CD4-positive, alpha-beta T cell treated with Interferon alpha-2 for 1 hour (primary cell): ENCODE data around the gene SRCIN1.

Source experiments
- DNase-seq, 2 donors: peaks; one replicate each; pipeline ENCODE4 v3.0.0-alpha.2; 2020 to 2022

SRCIN1 gene

DNA sequence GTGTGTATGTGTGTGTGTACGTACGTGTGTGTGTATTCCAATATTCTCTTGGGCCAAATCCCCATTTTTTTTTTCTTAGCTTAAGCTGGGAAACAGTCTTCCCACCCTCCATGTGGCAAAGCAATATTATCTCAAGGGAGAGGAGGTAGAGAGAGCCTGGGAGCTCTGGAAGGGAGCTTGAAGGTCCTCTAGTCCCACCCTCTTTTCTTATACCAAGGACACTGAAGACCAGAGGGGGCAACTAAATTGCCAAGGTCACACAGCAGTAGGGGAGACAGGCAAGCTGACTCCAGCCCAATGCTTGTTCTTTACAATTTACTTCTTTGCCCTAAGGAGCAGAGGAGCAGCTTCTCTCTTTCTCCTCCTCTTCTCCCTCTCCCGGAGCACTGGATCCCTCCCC lies 6.8 kb downstream of the SRCIN1 start:
- no peak for DNase-seq

- no peak for DNase-seq
Observed at GRCh38 chr17:38598536-38598935, 7.2 kb downstream of the SRCIN1 start.

- no peak for DNase-seq
Observed at GRCh38 chr17:38597375-38597774, 8.4 kb downstream of the SRCIN1 start.

DNA sequence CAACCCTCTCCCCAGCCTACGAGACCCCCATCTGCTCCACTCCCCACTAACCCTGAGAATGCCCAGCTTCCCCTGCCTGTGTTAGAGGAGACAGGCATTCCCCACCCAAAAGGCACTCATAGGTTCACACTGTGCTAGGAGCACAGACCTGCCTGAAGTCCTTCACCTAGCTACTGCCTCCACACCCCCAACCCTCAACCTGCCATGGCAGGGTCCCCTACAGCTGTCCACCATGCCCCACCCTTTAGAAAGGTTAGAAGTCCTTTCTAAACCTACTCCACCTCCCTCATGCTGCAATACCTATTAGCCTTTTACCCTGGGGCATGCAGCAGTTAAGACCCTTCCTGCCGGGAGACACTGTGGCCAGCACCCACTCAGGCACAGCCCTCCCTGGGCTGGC lies 9.1 kb downstream of the SRCIN1 start:
- DNase-seq, result no peak

GRCh38 chr17:38595892-38596291 lies 9.9 kb downstream of the SRCIN1 start:
- no peak for DNase-seq

DNA sequence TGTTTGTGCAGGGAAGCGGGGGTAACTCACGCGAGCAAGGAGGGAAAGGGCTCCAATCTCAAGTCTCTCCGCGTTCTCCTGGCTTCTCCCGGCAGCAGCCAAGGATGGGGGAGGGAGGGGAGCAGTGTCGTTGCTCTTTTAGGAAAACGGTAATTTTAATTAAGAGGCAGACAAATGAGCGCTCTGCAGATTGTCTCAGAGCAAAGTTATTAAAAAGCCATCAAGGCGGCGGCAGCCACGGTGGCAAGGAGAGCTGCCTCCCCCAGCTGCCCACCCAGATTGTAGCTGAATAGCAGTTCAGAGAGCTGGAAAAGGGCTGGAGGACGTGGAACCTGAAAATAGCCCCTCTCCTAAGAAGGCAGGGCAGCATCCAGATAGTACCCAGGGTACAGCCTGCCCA lies 11.6 kb downstream of the SRCIN1 start:
- DNase-seq, result no peak

GRCh38 chr17:38592487-38592886 lies 13.3 kb downstream of the SRCIN1 start:
- DNase-seq, result no peak

DNA sequence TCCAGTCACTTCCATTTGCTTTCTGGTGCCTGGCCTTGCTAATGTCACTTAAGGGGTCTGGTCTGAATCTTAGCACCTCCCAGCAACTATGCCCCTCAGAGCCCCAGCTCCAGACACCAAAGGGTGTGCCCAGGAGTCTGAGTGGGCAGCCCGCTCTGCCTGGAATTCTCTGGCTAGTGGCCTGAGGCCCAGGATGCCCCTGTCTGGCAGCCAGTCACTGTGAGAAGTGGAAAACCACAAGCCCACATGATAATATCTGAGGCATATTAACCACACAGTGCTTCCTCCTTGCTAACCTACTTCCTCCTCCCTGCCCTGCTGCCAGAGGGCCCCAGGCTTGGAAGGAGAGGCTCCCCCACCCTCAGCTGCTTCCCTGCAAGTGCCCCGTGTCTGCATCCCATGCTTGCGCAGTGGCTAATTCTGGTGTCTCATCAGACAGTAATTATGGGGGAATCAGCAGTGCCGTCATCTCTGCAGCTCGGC lies 14.0 kb downstream of the SRCIN1 start:
- DNase-seq, result peak; percentile 21 to 42

DNA sequence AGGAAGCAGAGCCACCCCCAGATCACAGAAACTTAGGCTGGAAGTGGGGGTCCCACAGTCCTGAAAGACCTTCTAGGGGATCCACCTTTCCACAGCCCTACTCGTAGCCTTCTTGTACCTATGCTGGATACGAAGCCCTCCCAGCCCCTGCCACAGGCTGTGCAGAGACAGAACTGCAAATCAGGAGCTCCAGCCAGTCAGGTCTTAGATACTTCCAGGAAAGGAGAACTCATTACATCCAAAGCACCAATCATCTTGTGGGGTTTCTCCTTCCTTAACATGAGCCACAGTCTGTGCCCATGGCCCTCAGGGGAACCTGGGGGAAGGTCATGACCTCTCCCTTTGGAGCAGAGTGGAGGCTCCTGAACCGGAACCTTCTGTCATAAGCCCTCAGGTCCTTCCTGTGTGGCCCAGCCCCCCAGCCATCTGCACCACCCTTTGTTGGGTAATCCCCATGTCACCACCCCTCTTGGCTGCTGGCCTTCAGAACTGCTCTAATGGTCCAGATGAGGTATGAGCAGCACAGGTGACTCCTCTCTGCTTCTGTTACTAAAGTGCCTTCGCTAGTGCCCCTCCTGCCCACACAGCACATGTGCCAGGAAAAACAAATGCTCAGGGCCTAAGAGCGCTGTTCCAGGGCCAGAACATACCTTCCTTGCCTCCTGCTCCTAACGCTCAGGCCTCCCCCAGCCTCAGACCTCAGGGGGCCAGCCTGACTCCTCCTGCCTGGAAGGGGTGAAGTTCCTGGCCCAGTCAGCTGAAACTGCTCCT lies 14.6 kb downstream of the SRCIN1 start:
- DNase-seq, result peak in 1 of 2 donors; percentile 52

DNA sequence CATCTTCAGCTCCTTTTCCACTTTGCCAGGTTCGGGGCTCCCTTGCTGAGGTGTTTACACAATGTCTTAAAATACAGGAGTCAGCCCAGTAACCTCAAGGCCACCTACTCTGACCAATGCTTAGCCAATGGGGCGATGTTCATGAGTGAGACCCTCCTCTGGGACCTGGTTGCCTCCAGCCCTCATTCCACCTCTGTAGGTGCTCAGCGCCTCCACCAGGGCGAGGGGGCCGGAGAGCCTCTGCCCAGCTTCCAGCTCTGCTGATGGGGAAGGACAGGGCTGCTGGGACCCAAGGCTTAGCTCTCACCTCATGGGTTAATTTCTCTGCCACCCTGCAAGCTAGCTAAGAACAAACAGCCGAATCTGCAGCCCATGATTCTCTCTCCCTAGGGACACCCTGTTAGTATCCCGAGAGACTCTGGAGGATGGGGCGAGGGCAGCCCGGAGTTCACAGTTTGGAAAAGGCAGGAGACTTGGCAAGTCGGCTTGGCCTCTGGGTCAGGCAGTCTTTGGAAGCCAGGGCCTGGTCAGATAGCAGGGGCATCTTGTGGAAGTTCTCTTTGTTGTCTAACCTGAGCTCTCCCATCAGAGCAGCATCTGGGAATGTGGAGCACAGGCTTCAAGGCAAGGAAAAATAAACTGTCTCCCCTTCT lies 16.2 kb downstream of the SRCIN1 start:
- DNase-seq, result no peak

DNA sequence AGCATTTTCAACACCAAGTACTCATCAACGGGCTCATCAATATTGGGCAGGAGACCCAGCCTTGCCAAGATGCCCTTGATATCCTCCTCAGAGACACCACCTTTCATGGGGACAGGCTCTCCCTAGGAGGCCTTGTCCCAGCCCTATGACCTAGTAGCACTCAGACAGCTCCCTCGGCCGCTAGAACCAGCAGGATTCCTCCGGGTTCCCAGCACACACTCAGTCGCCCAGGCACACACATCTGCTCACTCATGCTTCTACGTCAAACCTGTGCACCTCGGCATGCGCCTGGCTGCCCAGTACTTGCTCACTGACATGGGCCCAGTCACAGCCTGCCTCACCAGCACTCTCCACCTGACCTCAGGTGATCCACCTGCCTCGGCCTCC lies 17.0 kb downstream of the SRCIN1 start:
- no peak for DNase-seq

DNA sequence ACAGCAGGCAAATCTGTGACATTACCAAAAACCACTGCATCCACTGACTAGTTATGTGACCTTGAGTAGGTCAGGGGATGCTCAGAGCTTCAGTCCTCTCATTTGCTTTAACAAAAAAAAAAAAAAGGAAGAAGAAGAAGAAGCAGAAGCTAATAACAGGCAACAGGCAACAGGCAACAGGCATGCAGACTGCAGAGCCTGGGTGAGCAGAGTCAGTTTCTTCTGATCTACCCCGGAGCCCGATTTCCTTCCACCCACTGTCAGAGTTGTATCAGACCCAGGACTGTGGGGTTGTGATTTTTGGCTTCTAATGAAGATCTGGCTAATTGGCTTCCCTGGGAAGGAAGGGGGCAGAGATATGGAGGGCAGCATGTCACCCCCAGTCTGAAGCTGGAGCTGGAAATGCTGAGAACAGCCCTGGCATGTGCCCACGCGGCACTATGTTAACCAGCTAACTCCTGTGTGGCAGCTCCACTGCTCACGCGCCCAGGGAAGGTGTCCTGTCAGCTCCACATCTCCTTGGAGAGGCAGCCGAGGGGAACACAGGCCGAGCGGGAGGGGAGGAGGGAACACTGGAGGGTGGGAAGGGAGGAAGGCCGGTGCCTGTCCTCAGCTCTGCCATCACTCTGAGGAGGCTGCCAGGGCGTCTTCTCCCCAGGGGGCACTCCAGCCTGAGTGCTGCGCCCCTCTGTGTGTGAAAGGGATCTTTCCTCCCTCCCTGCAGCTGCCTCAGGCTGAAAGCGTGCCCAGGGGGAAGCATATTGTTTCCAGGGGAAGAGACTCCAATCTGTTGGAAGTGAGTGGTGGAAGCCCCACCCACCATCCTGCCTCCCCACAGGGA lies 17.6 kb downstream of the SRCIN1 start:
- DNase-seq, result no peak

DNA sequence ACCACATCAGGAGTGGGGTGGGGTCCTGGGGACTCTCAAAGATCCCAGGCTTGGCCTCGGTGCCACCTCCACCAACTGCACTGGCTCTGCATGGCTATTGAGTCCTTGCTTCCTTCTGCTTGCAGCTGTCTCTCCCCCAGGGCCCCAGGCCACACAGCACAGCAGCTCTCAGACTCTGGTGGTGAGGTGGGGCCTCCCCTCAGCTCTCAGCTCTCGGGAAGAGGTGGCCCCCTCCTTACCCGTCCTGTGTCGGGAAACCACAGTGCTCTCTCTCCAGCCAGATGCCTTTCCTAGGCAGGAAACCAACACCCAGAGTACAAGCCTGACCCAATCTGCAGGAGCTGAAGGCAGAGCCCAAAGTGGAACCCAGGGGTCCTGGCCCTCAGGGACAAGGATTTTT lies 18.5 kb downstream of the SRCIN1 start:
- DNase-seq, result no peak

- DNase-seq, result no peak
Observed at GRCh38 chr17:38586788-38587187, 19.0 kb downstream of the SRCIN1 start.

GRCh38 chr17:38585918-38586529 lies 19.7 kb downstream of the SRCIN1 start:
- DNase-seq, result no peak

DNA sequence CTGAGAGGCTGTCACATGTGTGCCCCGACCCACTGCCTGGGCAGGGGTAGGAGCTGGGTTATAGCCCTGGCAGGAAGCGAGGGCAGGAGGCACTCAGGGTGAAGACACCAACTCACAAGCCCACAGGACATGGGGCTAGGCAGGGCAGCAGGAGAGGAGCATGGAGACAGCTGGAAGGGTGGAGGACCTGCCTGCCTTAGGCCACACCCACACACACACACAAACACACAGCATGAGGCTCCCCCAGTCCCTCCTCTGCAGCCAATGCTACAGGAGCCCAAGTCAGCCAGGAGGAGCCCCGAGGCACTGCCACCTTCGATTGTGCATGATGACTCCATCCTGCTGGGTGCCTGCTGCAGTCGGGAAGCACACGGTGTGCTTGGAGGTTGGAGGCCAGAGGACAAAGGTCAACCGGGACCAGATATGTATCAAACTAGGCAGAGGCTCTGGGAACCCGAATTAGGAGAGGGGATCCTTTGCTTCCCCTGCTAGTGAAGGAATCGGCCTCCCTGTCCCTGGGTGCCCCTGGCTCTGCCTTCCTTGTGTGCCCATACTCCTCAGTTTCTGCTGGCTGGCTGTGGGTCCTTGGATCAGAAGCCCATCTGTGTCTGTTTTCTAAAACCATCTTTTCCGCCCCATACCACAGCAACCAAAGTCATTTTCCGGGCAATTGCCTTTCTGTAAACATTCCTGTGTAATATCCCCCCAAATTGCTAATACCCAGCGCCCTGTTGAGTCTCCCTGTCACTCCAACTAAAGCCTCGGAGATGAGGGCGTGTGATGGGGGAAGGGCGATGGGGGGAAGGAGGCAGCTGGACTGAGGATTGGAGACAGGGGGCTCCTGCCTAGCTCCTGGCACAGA lies 20.5 kb downstream of the SRCIN1 start:
- DNase-seq, result no peak

GRCh38 chr17:38584350-38584925 lies 21.3 kb downstream of the SRCIN1 start:
- DNase-seq, result peak; percentile 61 to 64

GRCh38 chr17:38583828-38584349 lies 21.9 kb downstream of the SRCIN1 start:
- no peak for DNase-seq

DNA sequence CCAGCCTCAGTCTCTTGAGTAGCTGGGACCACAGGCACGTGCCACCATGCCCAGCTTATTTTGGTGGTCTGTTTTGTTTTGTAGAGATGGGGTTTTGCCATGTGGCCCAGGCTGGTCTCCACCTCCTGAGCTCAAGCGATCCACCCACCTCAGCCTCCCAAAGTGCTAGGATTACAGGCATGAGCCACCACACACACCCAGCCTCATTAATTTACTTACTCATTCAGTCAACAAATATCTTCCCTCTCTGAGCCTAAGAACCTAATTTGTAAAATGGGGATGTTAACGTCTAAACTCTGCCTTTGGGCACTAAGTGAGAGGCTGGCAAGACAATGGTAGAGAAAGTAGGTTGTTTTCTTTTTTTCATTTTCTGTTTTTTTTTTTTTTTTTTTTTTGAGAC lies 22.6 kb downstream of the SRCIN1 start:
- no peak for DNase-seq

GRCh38 chr17:38582069-38582468 lies 23.7 kb downstream of the SRCIN1 start:
- DNase-seq, result no peak

DNA sequence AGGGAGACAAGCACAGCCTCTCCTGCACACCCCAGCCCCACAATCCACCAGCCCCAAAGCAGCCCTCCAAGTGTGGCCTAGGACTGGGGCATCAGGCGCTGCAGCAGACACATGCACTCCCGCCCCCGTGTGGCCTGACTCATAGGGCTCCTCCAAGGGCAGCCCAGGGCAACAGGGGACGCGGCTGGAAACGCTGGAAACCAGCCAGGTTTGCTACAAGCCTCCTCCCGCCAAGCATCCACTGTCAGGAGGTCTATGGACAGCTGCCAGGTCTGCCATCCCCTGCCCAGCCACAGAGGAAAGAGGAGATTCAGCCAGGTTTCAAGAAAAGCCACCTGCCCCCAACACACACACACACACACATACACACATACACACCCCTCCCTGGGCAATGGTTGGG lies 25.8 kb downstream of the SRCIN1 start:
- DNase-seq, result no peak

DNA sequence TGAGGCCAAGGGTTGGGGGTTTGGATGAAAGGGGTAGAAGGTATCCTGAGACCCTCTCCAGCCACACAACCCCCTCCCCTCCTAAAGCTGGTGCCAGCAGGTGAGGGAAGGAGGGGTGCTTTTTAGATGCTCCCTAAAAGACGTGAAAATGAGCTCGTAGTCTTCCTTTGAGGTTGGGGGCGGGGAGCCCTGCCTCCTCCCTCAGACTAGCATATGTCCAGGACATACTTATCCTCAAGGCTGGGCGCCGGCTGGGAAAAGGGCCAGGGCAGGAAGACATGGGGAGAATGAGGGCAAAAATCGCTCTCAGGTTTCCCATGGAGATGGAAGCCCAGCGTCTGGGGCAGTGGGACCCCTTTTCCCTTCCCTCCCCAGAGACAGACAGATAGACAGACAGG lies 26.7 kb downstream of the SRCIN1 start:
- DNase-seq, result no peak
